Mononuclear cell (primary cell): ENCODE measurements around the gene CIT. TPM values are rescaled to one million over a fixed set of nuclear protein-coding genes. Genes with fewer than 3 reads are reported as not detected.

Source experiments
- H3K27me3 ChIP-seq: 2 replicates; pipeline ENCODE4 v1.6.0; 2011; ENCODE audit warnings: low read length, control low read depth; ENCODE audit not compliant: insufficient read depth
- H3K4me1 ChIP-seq: 2 replicates; pipeline ENCODE4 v1.5.1; 2011; ENCODE audit warnings: mild to moderate bottlenecking, low read length, control low read depth; ENCODE audit not compliant: insufficient read depth
- H3K4me3 ChIP-seq: 2 replicates; pipeline ENCODE4 v1.5.1; 2011; ENCODE audit warnings: mild to moderate bottlenecking, low read length, moderate library complexity
- H3K9me3 ChIP-seq: 2 replicates; pipeline ENCODE4 v1.5.1; 2011; ENCODE audit warnings: low read depth, mild to moderate bottlenecking, control low read depth, low read length
- total RNA-seq: library from RNA; depleted of rRNA; stranded (reverse); fragments of >200 nt; gene quantifications from one replicate; pipeline ENCODE4 v1.2.3, GENCODE V29; 2012

Gene CIT
- total RNA-seq, 1 donor = 0.84 TPM

DNA sequence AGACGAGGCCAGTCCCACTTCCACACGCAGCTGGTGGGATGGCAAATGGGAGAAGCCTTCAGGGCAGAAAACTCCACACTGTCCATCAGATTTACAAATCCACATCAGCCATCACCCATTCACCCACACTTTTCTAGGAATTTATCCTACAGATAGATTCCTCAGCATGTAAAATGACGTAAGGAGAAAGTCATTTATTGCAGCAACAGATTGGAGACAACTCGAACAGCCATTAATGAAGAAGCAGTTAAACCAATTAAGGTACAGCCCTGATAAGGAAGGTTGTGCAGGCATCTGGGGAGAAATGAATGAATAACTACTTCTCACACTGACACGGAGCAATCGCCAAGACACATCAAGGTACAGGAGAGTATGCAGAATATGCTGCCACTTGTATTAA lies 183.0 kb downstream of the CIT start:
- Histone ChIP-seq H3K27me3 (no peaks in the 10 kb centered on the region), H3K4me3 (no peak overlapping the region), H3K4me1 (no peaks in the 10 kb centered on the region), H3K9me3 (no peaks in the 10 kb centered on the region)

DNA sequence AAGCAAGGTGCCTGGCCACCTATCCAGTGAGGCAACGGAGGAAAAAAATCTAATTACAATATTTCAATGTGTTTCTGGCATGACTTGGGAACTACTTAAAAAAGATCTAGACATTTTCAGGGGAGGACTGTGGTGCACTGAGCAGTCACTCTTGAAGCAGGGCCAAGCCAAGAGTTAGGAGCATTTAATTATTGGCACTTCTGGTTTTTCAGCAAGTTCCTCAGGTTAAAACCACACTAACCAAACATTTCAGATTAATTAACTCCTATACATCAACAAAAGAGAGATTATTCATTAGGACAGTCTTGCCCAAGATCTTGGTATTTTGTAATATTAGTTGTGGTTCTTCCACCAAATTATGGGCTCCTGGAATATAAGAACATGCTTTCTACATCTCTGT lies 183.6 kb downstream of the CIT start:
- no peaks in the 10 kb centered on the region for H3K27me3 ChIP-seq
- H3K4me1 ChIP-seq = no peaks in the 10 kb centered on the region
- H3K4me3 ChIP-seq = no peak overlapping the region
- H3K9me3 ChIP-seq = no peaks in the 10 kb centered on the region

DNA sequence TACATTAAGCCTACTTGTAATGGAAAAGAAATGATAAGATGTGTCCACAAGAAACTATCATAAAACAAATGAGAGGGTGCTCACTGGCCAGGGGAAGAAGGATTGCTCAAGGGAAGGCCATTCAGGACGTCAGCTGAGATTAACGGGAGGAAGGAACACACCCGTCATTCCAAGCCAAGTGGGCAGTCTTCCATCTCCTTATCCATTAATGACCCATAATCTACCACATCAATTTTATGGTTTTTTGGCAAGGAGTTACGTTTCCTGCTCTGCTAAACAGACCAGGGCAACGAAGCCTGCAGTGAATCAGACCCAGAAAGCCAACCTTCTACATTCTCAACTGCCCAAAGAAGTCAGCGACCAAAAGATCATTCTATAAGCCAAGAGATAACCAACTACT lies 184.1 kb downstream of the CIT start:
- Histone ChIP-seq H3K4me3 (no peak overlapping the region), H3K9me3 (no peaks in the 10 kb centered on the region), H3K4me1 (no peaks in the 10 kb centered on the region), H3K27me3 (no peaks in the 10 kb centered on the region)

DNA sequence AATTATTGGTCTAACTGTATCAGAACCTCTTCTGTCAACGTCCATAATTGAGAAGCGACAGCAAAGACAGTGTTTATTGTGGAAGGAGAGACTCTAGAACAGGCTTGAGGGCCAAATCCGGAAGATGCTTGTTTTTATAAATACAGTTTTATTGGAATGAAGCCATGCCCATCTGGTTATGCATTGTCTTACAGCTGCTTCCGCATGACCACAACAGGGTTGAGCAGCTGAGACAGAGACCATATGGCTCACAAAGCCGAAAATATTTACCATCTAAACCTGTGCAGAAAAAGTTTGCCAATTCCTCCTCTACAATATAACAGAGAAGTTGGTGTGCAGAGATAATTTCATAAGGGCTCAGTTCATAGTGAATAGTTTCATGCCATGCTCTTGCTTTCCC lies 184.7 kb downstream of the CIT start:
- Histone ChIP-seq H3K9me3 (no peaks in the 10 kb centered on the region), H3K4me1 (no peaks in the 10 kb centered on the region), H3K4me3 (no peak overlapping the region), H3K27me3 (no peaks in the 10 kb centered on the region)

DNA sequence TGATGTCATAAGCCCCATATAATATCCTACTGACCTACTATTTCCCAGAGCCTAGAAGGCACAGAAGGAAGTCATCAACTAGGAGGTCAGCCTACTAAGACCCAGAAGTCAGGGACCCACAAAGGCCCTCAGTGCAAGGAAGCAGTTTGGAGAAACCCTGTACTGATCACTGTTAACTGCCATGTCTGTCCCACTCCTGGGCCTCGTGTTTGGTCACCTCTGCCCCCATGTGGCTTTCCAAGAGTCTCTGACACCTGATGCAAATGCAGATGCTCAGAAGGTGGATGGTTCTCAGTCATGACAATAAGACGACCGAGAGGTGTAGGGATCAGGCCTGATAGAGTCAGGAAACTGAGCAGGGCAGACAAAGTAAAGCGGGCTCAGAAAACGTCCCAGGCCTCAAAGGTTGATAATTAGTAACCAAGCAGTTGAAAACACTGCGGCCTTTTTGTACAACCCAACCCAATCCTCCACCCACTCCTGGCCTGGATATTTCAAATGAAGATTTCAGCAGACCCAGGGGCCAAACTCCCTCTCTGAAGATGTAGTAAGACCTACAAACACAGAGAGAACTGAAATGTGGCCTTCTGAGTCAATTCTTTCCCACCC lies 185.8 kb downstream of the CIT start:
- H3K9me3 ChIP-seq = no peaks in the 10 kb centered on the region
- no peak overlapping the region for H3K4me3 ChIP-seq
- H3K27me3 ChIP-seq = no peaks in the 10 kb centered on the region
- H3K4me1 ChIP-seq = no peaks in the 10 kb centered on the region

DNA sequence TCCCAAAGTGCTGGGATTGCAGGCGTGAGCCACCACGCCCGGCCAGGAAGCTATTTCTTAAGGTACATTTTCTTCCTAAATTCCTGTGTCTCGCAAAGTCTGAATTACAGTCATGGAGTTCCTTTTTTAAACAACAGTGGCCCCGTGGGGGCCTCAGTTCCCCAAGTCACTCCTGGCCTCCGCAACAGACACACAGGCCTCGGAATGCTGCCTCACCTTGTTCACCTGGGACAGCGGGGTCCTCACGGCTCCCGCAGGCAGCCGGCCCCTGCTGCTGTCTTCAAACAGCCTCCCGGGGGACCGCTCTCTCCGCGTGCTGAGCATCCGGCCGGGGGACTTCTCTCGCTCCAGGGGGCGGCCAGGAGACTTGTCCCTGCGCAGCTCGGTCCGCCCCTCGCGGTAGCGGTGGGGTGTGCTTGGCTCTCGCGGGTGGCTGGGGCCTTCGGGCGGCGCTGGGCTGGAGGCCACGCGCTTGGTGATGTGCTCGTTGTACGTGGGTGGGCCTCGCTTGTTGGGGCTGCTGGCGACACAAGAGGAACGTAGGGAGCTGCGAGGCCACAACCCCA lies 187.1 kb downstream of the CIT start:
- Histone ChIP-seq H3K4me1 (no peaks in the 10 kb centered on the region), H3K9me3 (no peaks in the 10 kb centered on the region), H3K27me3 (no peaks in the 10 kb centered on the region), H3K4me3 (no peak overlapping the region)

DNA sequence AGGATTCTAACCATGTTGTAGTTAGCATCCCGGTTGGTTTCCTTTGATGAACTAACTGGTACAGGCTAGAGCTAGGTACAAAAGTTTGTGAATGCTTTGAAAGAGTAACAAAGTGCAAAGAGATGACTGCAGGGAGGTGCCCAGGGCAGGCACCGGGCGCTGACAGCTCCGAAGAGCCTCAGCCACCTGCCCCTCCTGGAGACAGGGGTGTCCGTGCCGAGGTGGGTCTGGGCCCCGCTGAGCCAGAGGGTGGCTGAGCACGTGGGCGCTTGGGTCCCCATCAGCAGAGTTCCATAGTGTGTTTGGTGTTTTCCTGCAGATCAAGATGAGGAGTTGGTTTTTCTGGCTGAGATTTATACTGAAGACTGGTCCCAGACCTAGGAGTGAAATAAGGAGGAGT lies 189.2 kb downstream of the CIT start:
- Histone ChIP-seq H3K27me3 (no peaks in the 10 kb centered on the region), H3K4me3 (no peak overlapping the region), H3K9me3 (no peaks in the 10 kb centered on the region), H3K4me1 (peaks cover 3% of the 10 kb centered on the region)

DNA sequence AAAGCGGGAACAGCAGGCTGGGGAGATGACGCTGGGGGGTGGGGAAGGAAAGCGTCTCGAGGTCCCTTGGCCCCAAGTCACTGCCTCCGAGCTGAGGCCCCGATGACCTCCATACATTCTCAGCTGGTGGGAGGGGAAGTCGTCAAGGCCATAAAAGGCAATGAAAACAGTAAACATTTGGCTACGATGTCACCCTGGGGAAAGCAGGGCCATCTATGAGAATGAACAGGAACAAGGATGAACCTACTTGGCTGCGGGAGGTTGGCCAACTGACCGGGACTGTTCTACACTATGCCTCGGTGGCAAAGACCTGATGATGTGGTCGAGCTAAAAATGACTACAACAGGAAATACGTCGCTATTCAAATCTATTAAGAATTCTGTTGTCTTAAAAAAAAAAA lies 189.7 kb downstream of the CIT start:
- peaks cover 8% of the 10 kb centered on the region for H3K4me1 ChIP-seq
- no peaks in the 10 kb centered on the region for H3K9me3 ChIP-seq
- H3K27me3 ChIP-seq = no peaks in the 10 kb centered on the region
- no peak overlapping the region for H3K4me3 ChIP-seq

DNA sequence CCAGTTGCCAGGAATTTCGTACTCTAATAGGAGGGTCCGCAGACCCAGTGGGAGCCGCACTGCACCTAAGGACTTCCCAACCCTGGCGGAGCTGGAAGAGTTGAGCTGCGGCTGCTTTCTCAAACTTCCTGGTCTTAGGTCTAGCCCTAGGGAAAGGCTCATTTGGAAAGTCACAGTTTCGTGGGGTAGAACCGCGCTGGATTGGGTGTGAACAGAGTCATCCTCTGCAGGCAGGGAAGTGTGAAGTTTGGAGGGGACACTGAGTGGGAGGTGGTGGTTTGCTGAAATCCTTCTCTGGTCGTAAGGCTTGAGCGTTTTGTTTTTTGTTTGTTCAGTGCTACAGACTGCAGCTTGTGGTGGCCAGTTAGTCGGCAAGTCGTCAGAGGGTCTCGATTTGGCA lies 190.3 kb downstream of the CIT start:
- Histone ChIP-seq H3K9me3 (no peaks in the 10 kb centered on the region), H3K4me1 (peaks cover 14% of the 10 kb centered on the region), H3K27me3 (no peaks in the 10 kb centered on the region), H3K4me3 (no peak overlapping the region)

DNA sequence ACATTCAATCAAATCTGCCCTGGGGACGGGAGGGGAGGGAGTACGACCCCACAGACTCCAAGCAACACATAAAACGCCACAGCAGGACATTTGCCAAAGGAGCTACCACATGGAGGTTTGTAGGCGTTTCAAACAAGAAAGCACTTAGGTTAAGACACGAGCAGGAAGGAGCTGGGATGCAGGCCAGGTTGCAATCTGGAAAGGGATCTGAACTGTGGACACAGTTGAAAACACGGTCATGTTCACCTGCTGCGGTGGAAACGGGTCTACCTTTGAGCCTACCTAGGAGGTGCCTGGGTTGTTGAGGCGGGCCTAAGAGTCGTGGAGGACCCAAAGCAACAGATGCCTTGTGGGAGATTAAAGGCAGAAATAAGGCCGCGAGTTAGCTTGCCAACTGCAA lies 190.8 kb downstream of the CIT start:
- no peak overlapping the region for H3K4me3 ChIP-seq
- H3K9me3 ChIP-seq = no peaks in the 10 kb centered on the region
- no peaks in the 10 kb centered on the region for H3K27me3 ChIP-seq
- H3K4me1 ChIP-seq = peaks cover 17% of the 10 kb centered on the region

DNA sequence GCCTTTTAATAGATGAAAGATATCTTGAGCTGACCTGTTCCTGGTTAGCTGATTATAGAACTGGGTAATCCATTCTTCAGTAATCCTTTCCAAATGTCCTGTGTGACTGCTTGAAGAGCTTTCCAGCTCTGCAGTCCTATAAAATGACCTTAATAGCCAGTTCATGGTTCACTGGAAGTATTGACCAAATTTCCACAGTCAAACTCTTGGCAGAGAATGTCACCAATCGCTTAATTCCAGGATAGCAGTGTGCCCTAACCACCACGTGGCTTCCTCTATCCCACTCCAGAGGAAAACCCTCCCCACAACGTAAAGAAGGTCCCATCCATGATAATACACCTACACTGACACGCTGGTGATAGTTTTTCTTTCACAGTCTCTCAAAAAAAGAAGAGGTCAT lies 191.7 kb downstream of the CIT start:
- Histone ChIP-seq H3K4me3 (no peak overlapping the region), H3K9me3 (no peaks in the 10 kb centered on the region)

DNA sequence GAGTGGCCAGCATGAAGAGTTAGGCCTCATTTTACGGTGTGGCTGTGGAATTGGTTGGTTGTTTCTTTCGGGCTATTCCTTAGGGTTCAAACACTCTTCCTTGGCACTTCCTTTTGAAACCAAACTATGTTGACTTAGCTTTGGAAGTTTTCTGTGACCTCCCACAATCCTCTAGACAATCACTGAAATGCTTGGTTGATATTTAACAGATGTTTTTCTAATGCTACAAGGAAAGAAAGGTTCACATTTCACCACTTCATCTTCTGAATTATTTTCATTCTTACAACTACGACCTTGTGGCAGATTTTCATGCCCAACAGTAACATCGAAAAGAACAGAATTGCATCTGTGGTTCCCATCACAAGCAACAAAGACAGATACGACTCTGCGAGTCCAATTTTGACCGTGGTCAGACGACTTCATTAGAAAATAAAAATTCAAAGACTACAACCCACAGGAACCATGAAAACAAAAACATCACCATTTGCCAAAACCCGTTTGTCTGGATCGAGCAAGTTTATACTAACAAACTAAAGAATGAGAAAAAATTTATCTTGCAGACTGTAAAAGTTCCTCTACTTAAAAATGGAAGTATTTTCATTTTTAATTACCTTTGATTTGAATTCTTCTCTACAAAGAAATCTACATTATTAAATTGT lies 192.3 kb downstream of the CIT start:
- Histone ChIP-seq H3K4me1 (peaks cover 17% of the 10 kb centered on the region), H3K4me3 (no peak overlapping the region), H3K9me3 (no peaks in the 10 kb centered on the region), H3K27me3 (no peaks in the 10 kb centered on the region)

More for the DNA sequence above, 191.7 kb downstream of the CIT start:
- Histone ChIP-seq H3K4me1 (peaks cover 17% of the 10 kb centered on the region), H3K27me3 (no peaks in the 10 kb centered on the region)

DNA sequence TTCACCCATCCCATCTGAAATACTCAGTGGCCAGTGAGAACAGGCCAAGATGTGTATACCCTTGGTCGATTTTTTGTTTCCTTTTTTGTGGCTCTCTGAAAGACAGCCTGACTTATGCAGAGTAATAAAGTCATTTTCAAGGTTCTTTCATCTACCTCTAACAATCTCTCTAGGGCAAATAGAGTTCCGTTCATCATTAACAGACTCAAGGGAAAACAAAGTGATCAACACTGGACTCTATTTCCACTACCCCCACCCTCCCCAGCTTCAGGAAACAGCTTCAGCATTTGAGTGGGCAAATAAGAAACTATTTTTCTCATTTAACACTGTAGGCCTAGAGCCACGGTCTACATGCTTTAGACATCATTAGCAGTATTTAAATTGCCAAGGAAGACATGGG lies 193.3 kb downstream of the CIT start:
- Histone ChIP-seq H3K9me3 (no peaks in the 10 kb centered on the region), H3K27me3 (no peaks in the 10 kb centered on the region), H3K4me3 (no peak overlapping the region)

DNA sequence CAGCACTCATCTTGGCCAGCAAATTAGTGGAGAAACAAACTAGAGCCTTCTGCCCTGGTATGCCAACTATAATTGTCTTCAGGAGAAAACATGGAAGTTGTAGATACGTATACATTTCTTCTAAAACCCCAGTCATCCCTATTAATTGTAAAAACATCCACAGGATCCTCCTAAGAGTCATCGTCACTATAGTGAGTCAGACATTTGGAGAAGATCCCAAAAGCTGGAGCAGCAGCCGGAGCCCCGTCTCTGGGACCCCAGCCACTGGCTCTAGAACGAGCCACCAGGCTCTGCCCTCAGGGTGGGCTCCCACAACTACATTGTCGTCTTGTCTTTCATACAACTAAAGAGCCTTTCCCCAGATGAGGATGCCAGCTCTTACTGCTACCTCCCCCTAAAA lies 193.7 kb downstream of the CIT start:
- Histone ChIP-seq H3K4me3 (no peak overlapping the region), H3K27me3 (no peaks in the 10 kb centered on the region), H3K4me1 (peaks cover 17% of the 10 kb centered on the region), H3K9me3 (no peaks in the 10 kb centered on the region)

More for the DNA sequence above, 193.3 kb downstream of the CIT start:
- H3K4me1 ChIP-seq = peaks cover 17% of the 10 kb centered on the region

DNA sequence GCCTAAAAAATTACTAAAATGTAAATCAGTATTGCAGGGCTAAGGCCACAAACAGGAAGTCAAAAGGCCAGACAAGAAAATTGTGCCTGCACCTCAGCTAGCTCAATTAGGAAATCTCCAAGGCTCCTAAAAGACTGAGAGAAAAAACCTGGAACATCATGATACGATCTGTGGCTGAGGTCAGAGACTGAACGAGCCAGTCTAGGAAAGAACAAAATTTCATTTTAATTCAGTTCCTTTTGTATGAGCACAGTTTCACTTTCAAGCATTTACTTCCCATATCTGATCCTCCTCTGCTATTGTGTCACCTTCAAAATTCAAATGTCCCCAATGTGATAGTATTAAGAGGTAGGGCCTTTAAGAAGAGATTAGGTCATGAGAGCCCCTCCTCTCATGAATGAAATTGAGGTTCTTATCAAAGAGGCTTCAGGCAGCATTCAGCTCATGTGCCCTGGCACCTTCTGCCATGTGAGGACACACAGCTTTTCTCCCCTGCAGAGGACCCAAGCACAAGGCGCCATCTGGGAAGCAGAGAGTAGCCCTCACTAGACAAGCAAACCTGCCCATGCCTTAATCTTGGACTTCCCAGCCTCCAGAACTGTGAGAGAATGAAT lies 194.4 kb downstream of the CIT start:
- H3K9me3 ChIP-seq = no peaks in the 10 kb centered on the region
- no peak overlapping the region for H3K4me3 ChIP-seq
- H3K4me1 ChIP-seq = peaks cover 17% of the 10 kb centered on the region
- H3K27me3 ChIP-seq = no peaks in the 10 kb centered on the region
